NCI-H345 treated with DMSO at 0.1 percent for 48 hours (cell line): ENCODE measurements around the gene ADGRD1.

ENCODE experiments used
- DNase-seq: peaks from one replicate; lab custom pipeline; 2025; ENCODE audit not compliant: unreplicated experiment; lab: John Stamatoyannopoulos, UW

ADGRD1 gene

DNA sequence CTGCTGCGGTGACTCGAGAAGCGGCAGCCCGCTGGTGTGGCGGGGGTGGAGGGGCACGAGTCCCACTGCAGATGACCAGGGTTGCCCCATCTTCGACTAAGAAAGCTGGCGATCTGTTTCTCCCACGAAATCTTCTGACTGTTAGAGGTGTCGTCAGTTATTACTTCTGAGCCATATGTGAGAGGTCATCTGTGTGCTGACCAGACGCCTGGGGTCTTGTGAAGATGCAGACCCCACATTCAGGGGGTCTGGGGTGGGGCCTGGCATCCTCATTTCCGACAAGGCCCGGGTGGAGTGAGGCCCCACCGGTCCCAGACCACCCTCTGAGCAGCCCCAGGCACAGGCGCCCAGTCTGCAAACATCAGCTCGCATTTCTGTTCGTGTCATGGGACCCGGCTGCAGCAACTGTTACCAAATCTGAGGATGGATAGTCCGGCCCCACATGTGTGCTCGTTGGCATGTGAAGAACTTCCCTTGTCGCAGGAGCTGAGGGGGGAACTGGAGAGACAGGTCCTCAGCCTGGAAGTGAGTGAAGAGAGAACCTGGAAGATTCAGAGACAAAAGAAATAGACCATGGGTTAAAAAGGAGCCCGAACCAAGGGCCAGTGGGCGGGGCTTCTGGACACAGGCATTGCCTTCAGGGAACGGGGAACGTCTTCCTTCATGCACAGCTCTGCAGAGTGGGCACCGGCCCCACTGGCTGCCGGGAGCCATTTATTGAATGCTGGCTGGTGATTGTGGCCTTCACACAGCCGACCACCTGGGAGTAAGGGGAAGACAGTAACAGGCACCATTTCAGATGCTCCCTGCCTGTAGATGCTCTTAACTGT, 135.2 kb downstream of the ADGRD1 start:
- no peak for DNase-seq

DNA sequence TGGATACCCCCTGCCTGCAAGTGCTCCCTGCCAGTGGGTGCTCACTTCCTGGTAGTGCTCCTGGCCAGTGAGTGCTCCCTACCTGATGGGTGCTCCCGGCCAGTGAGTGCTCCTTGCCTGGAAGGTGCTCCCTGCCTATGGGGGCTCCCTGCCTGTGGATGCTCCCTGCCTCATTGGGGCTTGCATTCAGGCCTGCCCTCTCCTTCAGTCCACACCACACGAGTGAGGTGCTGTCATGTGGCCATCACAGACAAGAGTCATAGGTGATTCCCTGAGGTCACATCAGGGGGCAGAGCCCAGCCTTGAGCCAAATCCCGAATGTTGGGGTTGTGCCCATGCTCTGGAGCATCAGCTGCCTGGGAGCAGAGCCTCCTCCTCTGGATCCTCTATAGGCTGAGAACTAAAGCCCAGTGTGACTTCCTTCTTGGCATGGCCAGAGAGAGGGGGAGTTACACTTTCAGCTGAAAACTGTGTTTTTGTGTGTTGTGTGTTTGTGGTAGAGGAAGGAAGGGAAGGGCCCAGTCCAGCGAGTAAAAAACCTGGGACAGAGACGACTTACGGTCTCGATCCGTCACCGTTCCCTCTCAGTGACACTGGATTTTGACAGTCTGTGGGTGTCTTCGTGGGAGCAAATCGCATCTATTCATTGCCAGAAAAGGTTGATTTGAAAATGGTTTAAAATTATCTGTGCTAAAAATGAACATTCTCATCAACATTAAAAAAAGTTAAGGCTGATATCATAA, 136.0 kb downstream of the ADGRD1 start:
- DNase-seq, result no peak

DNA sequence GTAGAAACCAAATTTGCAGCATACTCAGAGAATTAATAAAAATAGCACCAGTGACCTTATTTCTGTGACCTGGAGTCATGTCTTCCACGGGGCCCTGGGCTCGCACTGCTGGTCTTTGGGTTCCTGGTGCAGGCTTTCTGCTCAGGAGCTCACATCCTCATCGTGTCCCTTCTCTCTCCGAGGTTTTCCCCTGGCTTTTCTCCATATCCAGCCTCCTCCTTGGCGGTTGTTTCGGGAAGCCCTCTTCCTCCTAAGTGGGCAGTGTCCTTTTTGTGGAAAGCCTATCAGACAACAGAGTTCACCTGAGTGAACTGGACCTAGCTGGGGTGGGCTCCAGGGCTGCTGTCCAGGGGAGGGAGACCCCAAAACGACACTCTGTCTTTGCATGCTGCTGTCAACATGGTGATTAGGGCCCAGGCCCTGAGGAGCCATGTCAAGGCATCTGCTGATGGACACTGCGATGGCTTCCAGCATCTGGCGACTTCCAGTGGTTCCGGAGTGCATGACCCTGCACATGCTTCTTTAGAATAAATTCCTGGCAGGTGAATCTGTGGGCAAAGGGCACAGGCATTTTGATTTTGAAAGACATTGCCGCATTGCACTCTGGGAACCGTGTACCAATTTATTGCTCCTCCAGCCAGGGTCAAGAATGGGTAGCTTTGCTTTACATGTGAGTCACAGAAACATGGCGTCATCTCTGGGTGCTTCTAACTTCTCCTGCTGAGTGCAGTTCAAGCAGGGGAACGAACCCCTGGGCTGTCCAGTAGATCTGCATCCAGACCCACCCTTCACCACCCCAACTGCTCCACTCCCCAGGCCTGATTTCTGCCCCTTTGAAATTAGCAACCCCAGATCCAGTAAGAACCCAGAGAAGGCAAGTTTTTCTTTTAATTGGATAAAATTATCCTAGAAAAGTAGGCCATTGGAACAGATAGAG, 136.8 kb downstream of the ADGRD1 start:
- DNase-seq, result no peak

DNA sequence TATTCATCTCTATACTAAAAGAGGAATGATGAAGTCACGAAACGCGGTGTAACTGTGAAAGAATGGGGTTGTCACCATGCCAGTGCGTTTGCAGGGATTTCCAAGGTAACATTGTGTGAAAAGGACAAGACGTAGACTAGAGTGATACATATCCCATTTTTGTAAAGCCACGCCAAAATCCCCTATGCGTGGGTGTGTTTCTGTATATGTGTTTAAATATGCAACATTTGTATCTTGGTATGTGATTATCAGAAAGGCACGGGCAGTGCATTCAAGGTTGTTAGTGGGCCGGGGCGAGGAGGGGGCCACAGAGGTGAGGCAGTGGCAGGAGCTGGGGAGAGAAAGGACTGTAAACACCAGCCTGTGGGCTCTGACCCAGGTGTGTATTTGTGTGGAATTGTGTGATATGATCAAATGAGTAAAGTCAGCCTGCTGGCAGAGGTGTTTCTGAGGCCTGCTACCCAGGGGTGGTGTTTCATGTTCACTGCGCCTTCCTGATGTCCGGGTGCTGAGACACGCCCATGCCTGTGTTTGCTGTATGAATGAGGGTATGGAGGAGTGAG, 137.8 kb downstream of the ADGRD1 start:
- no peak for DNase-seq

DNA sequence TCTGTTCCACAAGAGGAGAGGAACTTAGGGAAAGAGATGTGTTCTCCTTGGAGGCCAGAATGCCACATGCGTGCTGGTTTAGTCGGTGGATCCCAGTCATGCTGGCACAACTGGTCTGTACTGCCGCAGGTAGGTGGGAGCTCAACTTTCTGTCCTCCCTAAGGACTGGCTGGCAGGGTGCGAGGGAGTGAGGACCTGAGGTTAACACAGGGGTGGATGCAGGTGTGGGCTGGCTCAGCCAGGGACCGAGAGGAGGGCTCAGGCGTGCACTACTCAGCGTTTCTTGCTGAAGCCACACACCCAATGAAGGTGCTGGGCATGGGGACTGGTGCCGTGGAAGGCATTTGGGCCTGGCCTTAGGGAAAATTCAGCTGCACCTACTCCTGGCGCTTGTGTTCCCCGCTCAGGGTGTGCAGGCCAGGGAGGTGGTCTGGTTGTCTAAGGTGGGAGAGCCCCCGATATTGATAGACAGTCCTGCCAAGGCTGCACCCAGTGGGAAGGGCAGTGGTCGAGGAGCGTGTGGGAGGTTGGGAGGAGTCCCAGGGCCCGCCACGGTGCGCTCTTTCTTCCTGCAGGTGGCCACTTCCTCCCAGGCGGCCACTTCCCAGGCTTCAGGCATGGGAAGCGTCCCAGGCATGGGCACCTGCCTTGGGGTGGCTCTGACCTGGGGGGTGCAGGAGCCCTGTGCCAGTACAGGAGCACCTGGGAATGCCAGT, 138.4 kb downstream of the ADGRD1 start:
- no peak for DNase-seq

DNA sequence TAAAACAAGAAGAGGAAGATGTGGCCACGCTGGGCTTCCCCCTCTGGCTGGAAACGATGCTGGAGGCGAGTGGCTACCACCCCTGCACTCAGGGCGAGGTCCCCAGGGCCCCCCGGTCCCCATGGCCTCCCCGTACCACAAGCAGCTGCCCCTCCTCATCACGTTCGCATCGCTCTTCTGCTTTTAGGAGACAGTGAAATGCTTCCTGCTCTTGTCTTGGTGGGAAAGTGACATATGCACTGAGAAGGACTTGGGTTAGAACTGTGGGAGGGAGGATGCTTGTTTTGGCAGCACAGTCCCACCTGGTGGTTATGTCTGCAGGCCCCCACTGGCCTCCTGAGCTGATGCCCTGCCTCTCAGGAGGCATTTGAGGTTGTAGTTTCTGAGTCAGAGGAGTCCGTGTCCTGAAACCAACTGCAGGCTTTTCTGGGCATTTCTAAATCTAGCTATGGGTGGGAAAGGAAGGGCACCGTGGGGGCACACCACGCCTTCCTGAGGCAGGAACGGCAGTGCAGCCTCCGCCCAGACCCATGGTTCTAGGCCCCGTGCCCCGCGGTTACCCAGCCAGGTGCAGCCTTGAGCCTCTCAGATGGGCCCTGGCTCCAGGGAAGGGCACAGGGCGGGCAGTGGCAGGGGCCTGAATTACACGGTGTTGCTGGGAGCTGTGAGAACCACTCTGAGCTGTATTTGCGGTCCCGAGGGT, 139.3 kb downstream of the ADGRD1 start:
- no peak for DNase-seq

DNA sequence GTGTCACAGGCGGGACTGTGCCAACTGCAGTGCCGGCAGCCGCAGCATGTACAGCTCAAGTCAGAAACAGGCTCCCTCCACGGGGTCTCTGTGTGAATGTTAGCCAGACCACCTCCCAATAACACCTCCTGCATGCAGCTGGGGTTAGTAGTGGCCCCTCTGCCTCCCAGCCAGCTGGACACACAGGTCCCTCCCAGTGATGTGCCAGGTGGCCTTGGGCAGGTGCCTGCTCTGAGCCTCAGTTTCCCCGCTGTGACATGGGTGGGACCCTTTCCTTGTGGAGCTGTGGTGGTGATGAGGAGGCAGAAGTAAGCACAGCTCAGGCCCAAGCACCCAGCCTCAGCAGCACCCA, 139.9 kb downstream of the ADGRD1 start:
- DNase-seq, result no peak

DNA sequence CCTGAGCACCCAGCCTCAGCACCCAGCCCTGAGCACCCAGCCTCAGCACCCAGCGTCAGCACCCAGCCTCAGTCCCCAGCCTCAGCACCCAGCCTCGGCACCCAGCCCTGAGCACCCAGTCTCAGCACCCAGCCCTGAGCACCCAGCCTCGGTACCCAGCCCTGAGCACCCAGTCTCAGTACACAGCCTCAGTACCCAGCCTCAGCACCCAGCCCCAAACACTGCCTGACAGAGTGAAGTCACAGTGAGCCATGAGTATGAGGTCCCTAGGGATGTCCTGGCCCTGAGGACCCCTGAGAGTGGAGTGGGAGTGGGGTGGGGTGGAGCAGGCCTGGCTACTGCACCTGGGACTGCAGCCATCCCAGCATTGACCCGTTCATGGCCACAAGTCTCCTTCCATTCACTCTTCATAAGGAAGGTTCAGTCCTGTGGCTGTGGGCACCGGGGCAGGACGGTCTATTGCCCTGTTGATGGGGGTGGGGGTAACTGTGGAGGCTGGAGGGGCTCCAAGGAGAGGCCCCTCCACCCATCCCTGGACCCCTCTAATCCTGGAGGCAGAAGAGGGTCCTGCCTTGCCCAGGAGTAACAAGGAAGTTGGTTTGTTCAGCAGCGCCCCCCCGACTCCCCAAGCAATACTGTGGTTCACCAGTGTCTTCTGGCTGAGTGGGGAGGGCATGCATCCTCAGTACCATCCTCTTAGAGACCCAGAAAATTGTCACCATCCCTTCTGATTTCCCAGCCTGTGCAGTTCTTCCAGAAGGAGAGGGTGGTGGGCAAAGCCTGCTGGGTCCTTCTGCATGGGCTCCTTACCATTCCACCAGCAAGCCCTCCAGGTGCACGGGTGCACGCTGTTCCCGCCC, 140.5 kb downstream of the ADGRD1 start:
- no peak for DNase-seq

DNA sequence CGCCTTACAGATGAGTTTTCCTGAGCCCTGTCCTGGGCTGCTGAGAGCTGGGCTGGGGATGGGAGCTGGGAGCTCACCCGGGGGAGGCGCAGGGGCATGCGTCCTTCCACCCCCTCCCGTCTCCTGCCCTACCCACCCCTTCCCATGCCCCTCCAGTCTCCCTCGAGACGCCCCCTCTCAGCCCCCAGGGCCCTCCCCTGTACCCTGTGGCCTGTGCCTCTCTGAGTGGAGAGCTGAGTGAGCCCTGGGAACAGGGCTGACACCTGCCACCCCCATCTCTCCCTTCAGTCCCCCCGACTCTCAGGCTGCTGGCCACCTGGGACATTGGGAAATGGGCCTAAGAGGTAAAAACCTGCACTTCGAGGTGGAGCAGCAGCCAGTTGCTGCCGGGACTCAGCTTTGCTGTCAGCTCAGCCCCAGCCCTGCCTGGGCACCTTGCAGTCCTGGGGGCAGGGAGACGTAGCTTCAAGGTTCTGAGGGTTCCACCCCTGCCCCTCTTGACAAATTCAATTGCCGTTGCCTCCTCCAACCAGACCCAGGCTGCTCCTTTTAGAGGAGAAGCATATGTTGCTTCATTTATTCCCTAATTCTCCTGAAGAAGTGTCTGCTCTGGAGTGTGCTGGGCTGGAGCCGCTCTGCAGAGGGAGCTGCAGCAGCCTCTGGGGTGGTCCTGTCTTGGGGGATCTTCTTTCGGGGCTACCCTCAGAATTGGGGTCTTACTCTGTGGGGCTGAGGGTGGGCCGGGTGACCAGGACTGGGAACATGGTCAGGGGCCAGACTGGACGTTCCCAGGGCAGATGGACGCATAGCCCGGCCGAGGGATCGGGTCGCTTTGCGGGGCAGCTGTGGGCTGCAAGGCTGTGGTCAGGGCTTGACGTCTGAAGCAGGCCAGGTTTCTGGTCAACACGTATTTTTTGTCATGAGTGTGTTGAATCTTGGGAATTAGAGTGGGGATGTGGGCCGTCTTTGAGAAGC, 141.4 kb downstream of the ADGRD1 start:
- DNase-seq, result no peak

DNA sequence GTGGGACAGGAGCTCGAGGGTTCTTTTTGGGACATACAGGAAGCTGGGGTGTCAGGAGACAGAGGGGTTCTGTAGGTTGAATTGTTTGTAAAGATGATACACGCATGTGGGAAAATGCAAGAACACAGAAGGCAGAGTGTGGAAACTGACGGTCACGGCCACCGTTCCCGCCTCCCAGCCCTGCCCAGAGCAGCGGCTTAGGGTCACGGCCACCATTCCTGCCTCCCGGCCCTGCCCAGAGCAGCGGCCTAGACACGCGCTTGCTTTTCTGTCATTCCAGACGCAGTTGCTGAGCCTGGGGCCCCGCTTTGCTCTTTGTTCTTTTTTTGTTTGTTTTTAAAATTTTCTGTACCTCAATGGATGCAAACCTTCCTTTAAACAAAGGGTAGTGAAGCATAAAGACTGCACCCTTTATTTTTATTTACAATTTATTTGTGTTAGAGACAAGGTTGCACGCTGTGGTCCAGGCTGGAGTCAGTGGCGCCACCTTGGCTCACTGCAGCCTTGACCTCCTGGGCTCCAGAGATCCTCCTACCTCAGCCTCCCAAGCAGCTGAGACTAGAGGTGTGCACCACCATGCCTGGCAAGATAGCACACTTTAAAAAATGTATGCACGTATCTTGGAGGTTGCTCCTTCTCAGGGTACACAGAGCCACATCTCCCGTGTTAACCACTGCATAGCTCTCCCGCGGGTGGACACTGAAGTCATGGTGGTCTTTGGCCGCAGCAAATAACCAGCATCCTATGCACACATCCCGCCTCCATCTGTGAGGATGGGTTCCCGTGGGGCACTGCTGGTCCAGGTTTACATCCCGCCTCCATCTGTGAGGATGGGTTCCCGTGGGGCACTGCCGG, 142.3 kb downstream of the ADGRD1 start:
- no peak for DNase-seq

DNA sequence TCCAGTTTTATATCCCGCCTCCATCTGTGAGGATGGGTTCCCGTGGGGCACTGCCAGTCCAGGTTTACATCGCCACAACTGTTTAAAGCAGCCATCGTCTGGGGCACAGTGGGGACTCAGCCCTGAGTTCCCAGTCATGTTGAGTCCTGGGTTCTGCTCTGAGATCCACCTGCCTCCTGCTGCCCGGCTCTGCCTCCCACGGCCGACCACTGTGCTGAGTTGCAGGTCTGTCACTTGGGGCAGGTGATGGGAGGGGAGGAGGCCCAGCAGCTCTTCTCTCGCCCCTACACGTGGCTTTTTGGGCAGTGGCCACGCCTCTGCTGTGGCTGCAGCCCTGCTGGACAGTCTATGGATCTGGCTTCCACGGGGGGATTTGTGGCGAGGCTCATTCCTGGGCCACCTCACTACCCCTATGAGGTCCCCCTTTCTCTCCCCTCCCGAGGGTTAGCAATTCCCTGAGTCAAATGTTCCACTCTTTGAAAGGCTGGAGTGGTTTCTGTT, 143.0 kb downstream of the ADGRD1 start:
- no peak for DNase-seq

DNA sequence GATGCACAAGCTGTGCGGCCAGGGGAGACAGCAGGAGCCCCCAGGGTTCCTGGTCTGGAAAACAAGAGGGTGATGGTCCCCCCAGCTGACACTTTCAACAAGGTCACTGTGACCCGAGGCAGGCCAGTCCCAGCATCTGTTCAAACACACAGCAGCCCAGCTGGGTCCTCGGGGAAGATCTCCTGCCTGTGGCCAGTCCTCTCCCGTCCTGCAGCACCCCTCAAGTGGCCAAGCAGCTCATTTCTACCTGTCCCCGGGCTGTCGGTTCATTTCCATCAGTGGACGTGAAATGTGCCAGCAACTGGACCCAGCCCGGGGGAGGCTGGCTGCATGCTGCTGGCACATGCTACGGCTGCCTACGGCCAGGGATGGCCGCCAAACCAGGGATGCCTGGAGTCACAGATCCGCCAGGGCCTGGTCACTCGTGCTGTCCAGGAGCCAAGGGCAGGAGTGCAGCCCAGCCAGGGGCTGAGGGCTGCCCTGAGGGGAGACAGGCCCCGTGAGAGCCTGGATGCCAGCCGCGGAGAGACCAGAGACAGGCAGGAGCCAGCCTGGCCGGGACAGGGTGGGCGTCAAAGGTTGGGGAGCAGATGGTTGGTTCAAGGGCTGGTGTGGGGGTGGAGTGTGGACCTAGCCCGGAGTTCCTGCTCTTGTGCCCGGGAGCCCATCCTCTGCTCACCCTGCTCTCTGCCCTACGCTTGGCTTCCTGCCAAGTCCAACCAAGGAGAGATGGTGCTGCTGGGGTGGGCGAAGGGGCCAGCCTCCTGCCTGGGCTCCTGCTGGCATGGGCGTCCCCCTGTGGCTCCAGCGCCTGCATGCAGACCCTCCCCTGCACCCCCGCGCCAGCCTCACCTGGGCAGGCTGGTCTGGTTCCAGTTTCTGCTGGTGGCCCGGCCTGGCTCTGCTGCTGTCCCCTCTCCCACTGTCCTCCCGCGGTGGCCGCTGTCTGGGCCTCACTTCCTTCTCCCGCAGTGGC, 143.8 kb downstream of the ADGRD1 start:
- no peak for DNase-seq

DNA sequence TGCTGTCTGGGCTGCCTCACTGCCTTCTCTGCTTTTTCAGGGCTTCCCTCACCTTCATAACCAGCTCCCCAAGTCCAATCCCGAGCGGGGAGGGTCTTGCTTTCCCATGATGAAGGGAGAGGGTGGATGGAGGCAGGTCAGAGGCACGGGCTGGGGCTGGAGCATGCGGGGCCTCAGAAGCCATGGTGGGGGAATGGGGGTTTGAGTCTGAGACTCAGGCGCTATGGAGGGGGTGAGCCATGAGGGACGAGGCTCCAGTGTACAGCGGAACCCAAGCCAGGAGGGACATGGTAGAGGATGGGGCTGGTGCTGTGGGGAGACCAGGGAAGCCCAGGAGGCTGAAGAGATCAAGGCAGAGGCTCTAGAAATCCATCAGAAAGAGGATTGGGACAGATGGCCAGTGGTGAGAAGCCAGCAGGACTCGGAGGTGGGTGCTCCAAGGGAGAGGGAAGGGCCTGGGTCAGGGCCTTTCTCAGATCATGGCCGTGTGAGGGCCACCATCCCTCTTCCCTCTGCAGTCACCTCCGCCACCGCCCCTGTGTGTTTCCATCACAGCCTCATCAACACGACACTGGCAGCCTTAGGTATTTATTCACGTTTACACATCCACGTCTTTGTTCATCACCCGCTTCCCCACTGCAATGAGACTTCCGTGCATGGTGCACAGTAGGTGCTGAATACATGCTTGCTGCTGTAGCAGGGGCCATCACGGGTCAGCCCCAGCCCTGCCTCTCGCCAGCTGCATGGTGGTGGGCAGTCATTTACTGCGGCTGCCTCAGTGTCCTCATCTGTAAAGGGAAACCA, 144.7 kb downstream of the ADGRD1 start:
- no peak for DNase-seq

DNA sequence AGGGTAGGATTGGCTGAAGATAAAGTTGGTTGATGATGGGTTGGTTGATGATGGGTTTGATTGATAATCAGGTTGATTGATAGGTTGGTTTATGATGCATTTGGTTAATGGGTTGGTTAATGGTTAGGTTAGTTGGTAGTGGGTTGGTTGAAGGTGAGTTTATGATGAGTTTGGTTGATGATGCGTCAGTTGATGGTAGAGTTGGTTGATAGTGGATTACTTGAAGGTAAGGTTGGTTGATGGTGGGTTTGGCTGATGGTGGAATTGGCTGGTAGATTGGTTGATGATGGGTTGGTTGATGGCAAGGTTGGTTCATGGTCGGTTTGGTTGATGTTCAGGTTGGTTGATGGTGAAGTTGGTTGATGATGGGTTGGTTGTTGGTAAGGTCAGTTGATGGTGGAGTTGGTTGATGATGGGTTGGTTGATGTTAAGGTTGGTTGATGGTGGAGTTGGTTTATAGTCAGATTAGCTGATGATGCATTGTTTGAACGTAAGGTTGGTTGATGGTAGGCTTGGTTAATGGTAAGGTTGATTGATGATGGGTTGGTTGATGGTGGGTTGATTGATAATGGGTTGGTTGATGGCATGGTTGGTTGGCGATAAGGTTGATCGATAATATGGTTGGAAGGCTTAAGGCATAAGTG, 146.4 kb downstream of the ADGRD1 start:
- DNase-seq, result no peak
